Thyroid gland (tissue), 4 donors: Measurements from ENCODE around the gene LUZP4. TPM values are rescaled to one million over a fixed set of nuclear protein-coding genes. Genes with fewer than 3 reads are reported as not detected.
A peak's percentile ranks its signal among the peaks of the same experiment; 100 is the strongest.
"Not testable (repeated sequence)": the region's sequence is repeated elsewhere in the genome, so short reads cannot be mapped to it uniquely, and the experiment has no call there.

ENCODE experiments used
- DNase-seq, 2 donors: peaks; one replicate each; pipeline ENCODE4 v3.0.0-alpha.2; 2019
- H3K27ac ChIP-seq, 3 donors: fragments of 200-600 bp; sonication (generic); 1 replicate in 2 of 3; 2 replicates in 1 of 3; pipeline ENCODE4 v1.5.1; 2016 to 2019; ENCODE audit warnings: mild to moderate bottlenecking in 1 of 3, moderate library complexity in 1 of 3
- H3K27me3 ChIP-seq: fragments of 200-600 bp; sonication (generic); one replicate; pipeline ENCODE4 v1.5.1; 2019
- H3K36me3 ChIP-seq, 2 donors: fragments of 200-600 bp; sonication (generic); one replicate each; pipeline ENCODE4 v1.5.1; 2016 to 2019
- H3K4me1 ChIP-seq, 2 donors: fragments of 200-600 bp; sonication (generic); one replicate each; pipeline ENCODE4 v1.5.1; 2017 to 2019
- H3K4me3 ChIP-seq, 3 donors: fragments of 200-600 bp; sonication (generic); replicated peaks in 1 of 3; 1 replicate in 2 of 3; 2 replicates in 1 of 3; pipeline ENCODE4 v1.5.1; 2016; ENCODE audit warnings: mild to moderate bottlenecking in 1 of 3
- H3K9me3 ChIP-seq: fragments of 200-600 bp; sonication (generic); one replicate; pipeline ENCODE4 v1.5.1; 2017
- POLR2A ChIP-seq, 2 donors: fragments of 450-650 bp; IDR thresholded peaks; one replicate each; pipeline ENCODE4 v1.6.1; 2017; ENCODE audit warnings: antibody characterized with exemption in 2 of 2, mild to moderate bottlenecking in 2 of 2, moderate library complexity in 1 of 2
- WGBS, 2 donors: methylation state at CpG; one replicate each; pipeline ENCODE4 v1.1.5; 2017; 5-methylcytosine and 5-hydroxymethylcytosine counted together
- intact Hi-C: fragments of 100-400 bp; cut with DNase I; formaldehyde crosslinking; loops from one replicate; pipeline ENCODE4 v1.15.1; 2023
- total RNA-seq, 4 donors: library from RNA; depleted of rRNA; stranded (reverse); fragments of >200 nt; gene quantifications; one replicate each; pipeline ENCODE4 v1.2.3, GENCODE V29; 2016
- TF ChIP-seq, protein P1 (sequence below), 6 experiments: fragments of 200-600 bp in 3 of 6; fragments of 450-650 bp in 3 of 6; sonication (generic) in 3 of 6; IDR thresholded peaks; one replicate each; pipeline ENCODE4 v1.5.1; 2016 to 2019; ENCODE audit warnings: antibody characterized with exemption in 6 of 6, mild to moderate bottlenecking in 2 of 6, inconsistent platforms in 1 of 6, moderate library complexity in 1 of 6

Gene LUZP4
- total RNA-seq, 4 donors from 2014 or later, result not detected

DNA sequence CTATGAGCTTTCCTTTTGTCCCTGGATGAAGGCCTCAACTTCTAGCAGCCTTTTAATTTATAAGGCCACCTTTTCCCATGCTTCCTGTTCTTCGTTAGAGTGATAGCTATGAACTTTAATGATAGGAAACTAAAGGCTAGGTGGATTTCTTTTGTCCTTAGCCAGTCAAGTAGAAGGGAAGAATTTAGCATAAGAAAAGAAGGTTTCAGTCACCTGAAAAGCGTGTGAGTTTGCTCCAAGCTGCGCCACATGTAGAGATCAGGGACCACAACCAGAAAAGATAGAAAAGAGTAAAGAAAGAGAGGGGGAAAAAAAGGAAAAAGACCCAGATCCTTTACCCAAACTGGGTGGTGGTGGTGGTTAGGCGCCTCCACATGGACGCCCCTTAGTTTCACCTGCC lies 28.6 kb downstream of the LUZP4 start:
- TF ChIP-seq, protein P1, sequence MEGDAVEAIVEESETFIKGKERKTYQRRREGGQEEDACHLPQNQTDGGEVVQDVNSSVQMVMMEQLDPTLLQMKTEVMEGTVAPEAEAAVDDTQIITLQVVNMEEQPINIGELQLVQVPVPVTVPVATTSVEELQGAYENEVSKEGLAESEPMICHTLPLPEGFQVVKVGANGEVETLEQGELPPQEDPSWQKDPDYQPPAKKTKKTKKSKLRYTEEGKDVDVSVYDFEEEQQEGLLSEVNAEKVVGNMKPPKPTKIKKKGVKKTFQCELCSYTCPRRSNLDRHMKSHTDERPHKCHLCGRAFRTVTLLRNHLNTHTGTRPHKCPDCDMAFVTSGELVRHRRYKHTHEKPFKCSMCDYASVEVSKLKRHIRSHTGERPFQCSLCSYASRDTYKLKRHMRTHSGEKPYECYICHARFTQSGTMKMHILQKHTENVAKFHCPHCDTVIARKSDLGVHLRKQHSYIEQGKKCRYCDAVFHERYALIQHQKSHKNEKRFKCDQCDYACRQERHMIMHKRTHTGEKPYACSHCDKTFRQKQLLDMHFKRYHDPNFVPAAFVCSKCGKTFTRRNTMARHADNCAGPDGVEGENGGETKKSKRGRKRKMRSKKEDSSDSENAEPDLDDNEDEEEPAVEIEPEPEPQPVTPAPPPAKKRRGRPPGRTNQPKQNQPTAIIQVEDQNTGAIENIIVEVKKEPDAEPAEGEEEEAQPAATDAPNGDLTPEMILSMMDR (IDR thresholded peaks at IDR 0.05), result no peak
- no peak for TF ChIP-seq POLR2A (IDR thresholded peaks at IDR 0.05)
- H3K36me3 ChIP-seq, result no peaks in the 10 kb centered on the region
- H3K9me3 ChIP-seq, result no peaks in the 10 kb centered on the region
- no peak overlapping the region for H3K4me3 ChIP-seq
- H3K27me3 ChIP-seq, result no peaks in the 10 kb centered on the region
- H3K4me1 ChIP-seq, result no peaks in the 10 kb centered on the region
- DNase-seq, result no peak
- no peak overlapping the region for H3K27ac ChIP-seq
- WGBS, 2 donors, result 92 to 96% methylated on average over 5 of the region's 5 CpGs
- intact Hi-C loops, result no loop called here

DNA sequence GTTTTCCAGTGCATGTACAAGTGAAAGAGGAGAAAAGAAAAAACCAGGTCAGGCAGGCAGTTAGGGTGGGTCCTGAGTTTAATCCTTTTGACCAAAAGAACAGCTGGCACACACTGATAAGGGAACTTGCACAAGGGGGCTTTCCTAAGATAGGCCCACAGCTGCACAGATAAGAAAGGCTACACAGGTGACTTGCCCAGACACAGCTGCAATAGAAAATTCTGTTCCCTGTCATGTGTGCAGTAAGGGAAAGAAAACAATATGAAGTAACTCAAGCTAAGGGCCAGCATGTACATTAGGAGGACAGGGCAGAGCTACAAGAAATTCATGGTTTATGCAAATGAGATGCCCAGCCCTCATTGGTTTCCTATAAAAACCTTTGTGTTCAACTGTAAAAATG lies 32.9 kb downstream of the LUZP4 start:
- DNase-seq, result no peak
- Histone ChIP-seq H3K27ac (no peak overlapping the region), H3K9me3 (no peaks in the 10 kb centered on the region), H3K36me3 (no peaks in the 10 kb centered on the region), H3K4me3 (no peak overlapping the region), H3K4me1 (no peaks in the 10 kb centered on the region), H3K27me3 (no peaks in the 10 kb centered on the region)
- TF ChIP-seq, protein P1 (IDR thresholded peaks at IDR 0.05), result no peak
- TF ChIP-seq POLR2A (IDR thresholded peaks at IDR 0.05), result no peak
- intact Hi-C loops, result loop anchor here (10.0 kb wide), 2 partner anchors 332 to 362 kb away; no protein-coding TSS in a partner anchor

DNA sequence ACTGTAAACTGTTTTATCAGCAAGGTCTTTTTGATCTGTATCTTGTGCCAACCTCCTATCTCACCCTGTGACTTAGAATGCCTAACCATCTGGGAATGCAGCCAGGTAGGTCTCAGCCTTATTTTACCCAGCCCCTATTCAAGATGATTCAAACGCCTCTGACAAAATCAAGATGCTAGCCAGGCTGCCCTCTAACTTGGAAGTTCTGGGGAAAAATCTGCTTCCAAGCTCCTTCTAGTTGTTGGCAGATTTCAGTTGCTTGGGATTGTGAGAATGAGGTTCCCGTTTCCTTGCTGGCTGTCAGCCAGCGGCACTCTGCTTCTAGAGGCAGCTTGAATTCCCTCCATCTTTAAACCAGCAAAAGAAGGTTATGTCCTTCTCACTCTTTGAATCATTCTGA lies 34.7 kb downstream of the LUZP4 start:
- Histone ChIP-seq H3K4me1 (no peaks in the 10 kb centered on the region), H3K9me3 (no peaks in the 10 kb centered on the region), H3K4me3 (no peak overlapping the region), H3K36me3 (no peaks in the 10 kb centered on the region), H3K27ac (no peak overlapping the region), H3K27me3 (no peaks in the 10 kb centered on the region)
- DNase-seq, result peak; percentile 48 to 61
- TF ChIP-seq POLR2A (IDR thresholded peaks at IDR 0.05), result no peak
- TF ChIP-seq, protein P1 (IDR thresholded peaks at IDR 0.05), result no peak
- 8 to 30% methylated on average over 3 of the region's 3 CpGs for WGBS, 2 donors
- intact Hi-C loops, result loop anchor here (10.0 kb wide), 2 partner anchors 331 to 361 kb away; no protein-coding TSS in a partner anchor

DNA sequence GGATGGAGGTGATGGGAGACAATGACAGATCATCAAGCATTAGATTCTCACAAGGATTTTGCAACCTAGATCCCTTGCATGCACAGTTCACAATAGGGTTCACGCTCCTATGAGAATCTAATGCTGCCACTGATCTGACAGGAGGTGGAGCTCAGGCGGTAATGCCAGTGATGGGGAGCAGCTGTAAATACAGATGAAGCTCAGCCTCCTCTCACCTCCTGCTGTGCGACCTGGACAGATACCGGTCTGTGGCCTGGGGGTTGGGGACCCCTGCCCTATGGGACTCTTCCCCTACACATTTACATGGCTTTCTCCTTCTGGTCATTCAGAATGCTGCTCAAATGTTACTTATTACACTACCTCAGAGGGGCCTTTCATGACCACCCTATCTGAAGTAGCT lies 39.8 kb downstream of the LUZP4 start:
- WGBS, 2 donors, result 96 to 100% methylated on average over 4 of the region's 4 CpGs
- intact Hi-C loops, result loop anchor here (10.0 kb wide), 2 partner anchors 326 to 356 kb away; no protein-coding TSS in a partner anchor

DNA sequence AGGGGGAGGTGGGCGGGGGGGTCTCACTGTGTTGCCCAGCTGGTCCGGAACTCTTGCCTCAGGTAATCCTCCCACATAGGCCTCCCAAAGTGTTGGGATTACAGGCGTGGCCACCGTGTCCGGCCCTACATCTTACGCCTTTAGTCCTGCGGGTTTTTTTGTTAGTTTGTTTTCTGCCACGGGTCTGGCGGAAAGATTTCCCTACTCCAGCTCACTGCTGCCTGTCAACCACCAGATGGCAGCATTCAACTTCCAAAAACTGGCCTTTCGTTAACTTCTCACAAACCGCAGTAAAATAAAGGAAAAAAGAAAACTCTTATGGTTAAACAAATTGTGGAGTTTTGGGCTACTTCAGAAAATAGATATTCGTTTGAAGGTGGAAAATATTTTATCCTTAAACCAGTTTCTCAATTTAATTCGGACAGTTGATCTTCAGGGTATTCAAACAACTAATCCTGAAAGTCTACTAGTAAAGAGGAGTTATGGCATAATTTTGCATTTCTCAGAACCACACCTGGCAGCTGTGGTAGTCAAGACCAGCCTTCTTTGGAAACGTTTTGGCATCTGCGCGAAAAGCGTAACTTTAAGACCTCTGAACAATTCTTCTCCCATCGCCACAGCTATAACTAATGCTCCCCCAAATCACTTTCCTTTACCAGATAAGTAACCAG lies 41.1 kb downstream of the LUZP4 start:
- Histone ChIP-seq H3K9me3 (no peaks in the 10 kb centered on the region), H3K4me3 (no peak overlapping the region), H3K27me3 (no peaks in the 10 kb centered on the region), H3K27ac (no peak overlapping the region), H3K36me3 (no peaks in the 10 kb centered on the region), H3K4me1 (peaks cover 4 to 12% of the 10 kb centered on the region in 2 donors)
- TF ChIP-seq, protein P1 (IDR thresholded peaks at IDR 0.05), result peak; percentile 23 to 77 (median 66)
- no peak for TF ChIP-seq POLR2A (IDR thresholded peaks at IDR 0.05)
- DNase-seq, result peak; percentile 20 to 33
- intact Hi-C loops, result no loop called here
- WGBS, 2 donors, result 18 to 23% methylated on average over 18 of the region's 18 CpGs

More for the DNA sequence above, 39.8 kb downstream of the LUZP4 start:
- not testable (repeated sequence) for H3K9me3 ChIP-seq, DNase-seq, H3K36me3 ChIP-seq, H3K27me3 ChIP-seq, H3K27ac ChIP-seq, H3K4me3 ChIP-seq
- H3K4me1 ChIP-seq, result peaks cover 4 to 12% of the 10 kb centered on the region in 2 donors
